Measurements from ENCODE around the gene GSG1L.

The GSG1L gene
- 0 reads per million in 2 donors for total RNA-seq

- DNase-seq: peak in 1 of 5 experiments; percentile 19
Observed at GRCh38 chr16:28063591-28064061, at the start of gene GSG1L. GSG1L (minus strand) TSS chr16:28063714; CDS start chr16:28063424, 290 bp downstream.

DNA sequence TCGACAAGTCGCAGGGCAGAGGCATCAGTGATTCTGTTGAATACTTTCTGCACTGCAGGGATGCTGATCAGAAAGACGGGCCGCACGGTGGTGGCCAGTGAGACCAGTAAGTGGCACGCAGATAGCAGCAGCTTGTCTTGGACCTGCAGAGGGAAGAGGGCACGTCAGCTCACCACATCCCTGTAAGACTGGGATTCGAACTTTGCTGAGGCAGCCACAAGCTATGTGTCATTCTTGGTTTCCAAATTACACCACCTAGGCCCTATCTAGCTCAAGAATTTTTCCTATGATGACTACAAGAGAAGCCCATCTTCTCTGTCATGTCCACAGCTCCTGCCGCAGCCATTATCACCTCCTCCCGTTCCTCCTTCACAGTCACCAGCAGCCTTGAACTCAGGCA is 49.4 kb upstream of the GSG1L start:
- peak in 1 of 5 experiments; percentile 58 for DNase-seq

GRCh38 chr16:28110977-28111376 is 47.5 kb upstream of the GSG1L start:
- DNase-seq: no peak

GRCh38 chr16:28110479-28110878 is 47.0 kb upstream of the GSG1L start:
- DNase-seq: no peak

DNA sequence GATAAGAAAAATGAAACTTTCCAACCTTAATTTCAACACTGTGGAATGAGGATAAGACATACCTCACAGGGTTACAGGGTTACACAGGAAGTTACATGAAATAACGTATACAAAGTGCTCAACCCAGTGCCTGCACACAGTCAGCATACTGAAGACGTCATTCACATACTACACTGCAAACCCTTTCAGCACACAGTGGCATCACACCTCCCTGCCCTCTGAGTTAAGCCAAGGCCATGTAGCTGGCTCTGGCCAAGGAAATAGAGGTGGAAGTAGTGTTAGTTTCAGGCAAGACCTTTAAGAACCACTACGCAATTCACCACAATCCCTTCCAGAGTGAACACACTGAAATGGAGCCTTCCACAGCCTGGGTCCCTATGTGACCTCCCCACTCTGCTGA is 46.6 kb upstream of the GSG1L start:
- no peak for DNase-seq

DNA sequence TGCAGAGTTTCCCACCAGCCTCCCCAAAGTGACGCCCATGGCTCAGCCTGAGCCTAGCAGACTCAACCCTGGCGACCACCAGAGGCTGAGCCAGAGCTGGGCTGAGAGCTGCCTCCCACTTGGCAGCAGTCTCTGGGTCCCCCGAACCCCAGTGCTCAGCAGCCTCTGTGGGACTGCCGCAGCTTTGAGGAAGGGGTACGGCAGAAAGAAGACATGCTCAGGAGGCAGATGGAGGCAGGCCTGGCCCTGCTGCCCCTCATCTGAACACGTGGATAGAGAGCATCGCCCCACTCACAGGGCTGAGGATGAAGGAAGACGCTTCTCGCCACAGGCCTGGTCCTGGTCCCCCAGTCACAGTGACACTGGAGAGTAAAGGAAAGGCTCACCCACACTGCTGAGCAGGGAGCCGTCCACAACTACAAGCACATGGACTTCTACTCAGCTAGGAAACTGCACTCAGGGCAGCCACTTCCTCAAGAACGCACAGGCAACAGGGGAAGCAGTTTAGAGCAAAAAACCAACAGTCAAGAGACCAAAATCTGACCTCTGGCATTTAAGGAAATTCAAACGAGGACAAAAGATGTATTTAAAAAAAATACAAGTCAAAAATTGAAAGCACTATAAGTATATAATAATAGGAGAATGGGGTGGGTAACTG is 45.2 kb upstream of the GSG1L start:
- no peak for DNase-seq

- DNase-seq: no peak
Observed at GRCh38 chr16:28107232-28107631, 43.7 kb upstream of the GSG1L start.

GRCh38 chr16:28106467-28107215 is 43.1 kb upstream of the GSG1L start:
- no peak for DNase-seq

- no peak for DNase-seq
Observed at GRCh38 chr16:28105954-28106353, 42.4 kb upstream of the GSG1L start.

DNA sequence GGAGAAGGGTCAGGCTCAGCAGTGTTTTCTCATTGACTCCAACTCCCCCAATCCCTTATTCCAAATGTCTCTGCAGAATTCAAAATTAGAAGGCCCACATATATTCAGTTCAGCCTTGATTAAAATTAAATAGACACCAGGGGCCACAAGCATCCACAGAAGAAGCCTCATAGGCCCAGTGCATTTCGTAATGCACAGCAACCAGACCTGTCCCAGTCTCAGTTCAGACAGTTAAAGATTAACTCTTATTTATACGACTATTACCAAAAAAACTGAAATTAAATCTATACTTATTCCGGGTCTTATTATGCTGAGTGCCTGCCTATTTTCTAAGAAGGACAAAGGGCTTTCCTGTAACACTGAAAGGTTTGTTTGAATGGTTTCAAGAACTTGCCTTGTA is 41.8 kb upstream of the GSG1L start:
- DNase-seq: no peak

GRCh38 chr16:28104404-28104803 is 40.9 kb upstream of the GSG1L start:
- DNase-seq: no peak

DNA sequence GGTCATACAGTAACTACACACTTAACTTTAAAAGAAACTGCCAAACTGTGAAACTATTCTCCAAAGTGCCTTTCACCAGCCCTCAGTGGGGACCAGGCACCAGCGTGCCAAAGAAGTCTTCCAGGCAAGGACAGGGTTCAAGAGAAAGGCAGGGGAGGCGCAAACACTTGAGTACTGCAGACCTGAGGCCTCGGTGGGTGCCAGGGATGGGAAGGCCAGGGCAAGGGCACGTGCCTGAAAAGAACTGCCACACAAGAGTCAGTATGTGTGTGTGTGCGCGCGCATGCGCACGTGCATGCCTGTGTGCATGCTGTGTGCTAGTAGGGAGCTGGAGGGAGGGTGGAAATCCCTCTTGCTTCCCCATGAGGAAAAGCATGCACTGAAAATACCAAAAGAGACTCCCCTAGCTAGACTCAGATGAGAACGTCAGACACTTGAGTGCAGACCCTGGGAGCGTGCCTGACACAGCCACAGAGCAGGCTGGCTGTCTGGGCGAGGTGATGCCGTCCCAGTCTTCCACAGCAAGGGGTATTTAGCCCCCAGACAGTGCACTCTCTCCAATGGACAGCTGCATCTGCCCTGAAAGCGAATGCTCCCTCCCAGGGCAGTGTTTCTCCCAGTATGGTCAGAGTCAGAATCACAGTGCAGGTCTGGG is 40.1 kb upstream of the GSG1L start:
- DNase-seq: no peak

DNA sequence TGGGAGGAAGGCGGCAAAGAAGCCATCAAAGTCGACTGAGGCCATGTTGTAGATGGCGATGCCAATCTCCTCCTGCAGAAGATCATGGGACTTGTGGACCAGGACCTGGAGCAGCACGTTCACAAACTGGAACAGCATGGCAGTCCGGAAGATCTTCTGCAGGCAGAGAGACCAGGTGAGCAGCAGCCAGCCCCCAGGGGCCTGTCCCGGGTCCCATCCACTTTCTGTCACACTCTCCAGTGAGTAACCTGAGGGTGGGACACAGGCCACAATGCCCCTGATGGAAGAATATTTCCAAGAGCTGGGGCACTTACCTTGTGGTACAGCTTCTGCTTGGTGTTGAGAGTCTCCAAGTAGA is 38.0 kb upstream of the GSG1L start:
- no peak for DNase-seq

DNA sequence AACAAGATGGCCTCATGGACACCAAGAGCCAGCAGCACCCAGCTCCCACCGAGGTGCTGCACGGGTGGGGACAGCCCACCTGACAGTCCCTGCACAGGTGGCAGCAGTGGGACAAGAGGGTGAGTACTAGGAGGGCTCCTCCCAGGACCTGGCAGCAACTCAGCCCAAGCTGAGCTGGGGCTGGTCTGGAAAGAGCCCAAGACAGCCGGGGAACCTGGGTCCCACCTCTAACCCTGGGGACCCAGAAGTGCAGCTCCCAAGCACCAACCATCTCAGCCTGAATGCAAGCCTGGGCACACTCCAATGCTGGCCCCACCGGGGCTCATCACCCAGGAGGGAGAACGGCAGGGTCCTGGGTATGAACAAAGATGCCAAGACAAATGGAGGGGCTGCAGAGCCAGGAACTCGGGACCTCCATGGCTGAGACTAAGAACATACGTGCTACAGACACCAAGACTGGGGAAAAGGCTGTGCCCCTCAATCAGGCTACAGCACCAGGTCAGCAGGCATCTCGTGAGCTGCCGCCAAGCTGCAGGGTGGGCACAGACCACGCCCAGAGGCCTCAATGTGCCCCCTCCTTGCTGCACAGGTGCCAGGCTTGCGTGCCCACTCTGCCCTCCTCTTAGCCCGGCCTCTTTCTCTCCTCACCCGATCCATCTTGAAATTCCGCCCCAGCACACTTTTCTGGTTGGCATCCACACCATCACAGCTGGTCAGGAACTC is 37.5 kb upstream of the GSG1L start:
- no peak for DNase-seq

GRCh38 chr16:28098959-28099945 is 35.7 kb upstream of the GSG1L start:
- no peak for DNase-seq

DNA sequence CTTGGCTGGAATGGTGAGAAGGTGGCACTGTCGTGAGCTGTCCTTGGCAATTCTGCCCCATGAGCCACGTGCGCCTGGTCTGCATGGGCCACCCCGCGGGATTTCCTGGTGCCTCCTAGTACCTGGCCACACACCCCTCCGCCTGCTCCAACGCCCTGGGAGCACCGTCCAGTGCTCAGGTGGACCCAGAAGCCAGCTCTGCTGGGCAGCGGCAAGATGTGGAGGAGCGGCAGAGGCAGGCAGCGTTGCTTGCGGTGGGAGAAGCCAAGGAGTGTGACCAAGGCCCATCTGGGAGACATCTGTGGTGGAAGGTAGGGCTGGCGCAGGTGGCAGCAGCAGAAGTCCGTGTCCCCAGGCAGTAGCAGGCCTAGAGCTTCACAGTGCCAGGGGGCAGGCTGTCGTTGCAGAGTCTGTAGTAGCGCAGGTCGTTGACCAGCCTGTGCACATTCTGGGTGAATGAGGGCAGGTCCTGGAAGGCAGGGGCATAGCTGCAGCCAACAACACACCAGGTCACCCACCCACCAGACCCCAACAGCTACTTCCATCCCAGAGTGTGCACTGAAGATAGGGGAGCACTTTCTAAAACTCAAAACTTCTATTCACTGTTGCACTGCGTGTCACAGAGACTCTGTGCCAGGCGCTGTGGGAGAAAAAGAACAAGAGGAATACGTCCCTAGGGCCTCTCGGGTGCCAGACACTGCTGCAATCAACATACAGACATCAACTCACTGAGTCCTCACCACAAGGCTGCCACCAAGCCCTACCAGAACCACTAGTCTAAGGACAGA is 34.9 kb upstream of the GSG1L start:
- DNase-seq: no peak

DNA sequence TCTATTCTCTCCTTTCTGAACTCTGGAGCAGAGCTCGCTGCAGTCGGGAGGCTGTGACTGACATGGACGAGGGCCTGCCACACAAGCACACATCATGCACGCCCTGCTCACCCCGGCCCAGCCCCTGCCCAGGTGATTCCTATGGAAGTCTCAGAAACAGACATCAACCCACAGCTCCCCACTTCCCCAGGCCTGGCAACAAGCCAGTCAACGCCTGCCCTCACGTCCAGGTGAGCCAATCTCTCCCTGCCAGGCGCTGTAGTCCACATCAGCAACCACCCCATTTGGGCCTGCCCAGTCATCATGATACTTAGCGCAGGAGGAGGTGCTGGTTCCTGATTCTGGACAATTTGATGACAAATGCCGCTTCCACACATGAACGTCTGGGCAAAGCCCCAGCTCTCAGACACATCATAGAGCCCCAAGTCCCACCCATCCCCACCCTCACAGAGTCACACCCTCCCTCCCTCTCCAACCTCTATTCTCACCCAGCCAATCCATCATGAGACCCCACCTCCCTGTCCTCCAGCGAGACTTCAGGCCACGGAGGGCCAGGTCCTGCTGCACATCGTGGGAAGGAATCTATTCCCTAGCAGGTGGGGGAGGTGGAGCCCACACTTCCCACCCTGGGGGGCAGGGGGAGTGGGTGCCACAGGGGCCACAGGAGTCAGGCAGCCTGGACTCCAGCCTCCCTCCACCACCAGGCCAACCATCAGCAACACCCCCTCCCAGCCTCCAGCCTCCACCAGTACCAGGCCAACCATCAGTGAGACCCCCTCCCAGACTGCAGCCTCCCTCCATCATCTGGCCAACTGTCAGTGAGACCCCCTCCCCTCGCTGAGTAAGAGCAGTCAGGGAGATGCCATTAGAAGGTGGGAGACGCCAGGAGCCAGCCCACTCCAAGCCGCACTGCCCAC is 33.7 kb upstream of the GSG1L start:
- DNase-seq: no peak

DNA sequence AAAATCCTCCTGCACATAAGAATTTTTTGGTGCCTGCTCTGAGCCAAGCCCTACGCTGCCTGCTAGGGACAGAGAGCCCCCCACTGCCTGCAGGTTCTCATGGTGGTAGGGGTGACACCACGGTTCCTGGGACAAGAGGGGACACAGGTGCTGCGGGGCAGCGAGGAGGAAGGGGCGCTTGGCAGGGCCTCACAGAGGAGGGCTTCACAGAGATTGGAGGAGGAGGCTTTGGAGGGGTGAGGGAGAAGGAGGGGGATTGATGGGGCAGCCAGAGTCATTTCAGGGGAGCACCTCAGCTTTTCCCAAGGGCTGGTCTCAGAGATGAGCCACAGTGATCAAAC is 29.8 kb upstream of the GSG1L start:
- no peak for DNase-seq

- no peak for DNase-seq
Observed at GRCh38 chr16:28092721-28093384, 29.3 kb upstream of the GSG1L start.

Measured in T-helper 2 cell (primary cell).